GM19395 (cell line): ENCODE data around the gene SPATA46.
"Not testable (repeated sequence)": the region's sequence is repeated elsewhere in the genome, so short reads cannot be mapped to it uniquely, and the experiment has no call there.

ENCODE experiments used
- ATAC-seq: cut with Tn5 transposase; IDR thresholded peaks from one replicate; pipeline ENCODE4 v1.9.1; 2021; ENCODE audit warnings: mild to moderate bottlenecking, moderate library complexity; ENCODE audit not compliant: unreplicated experiment

The SPATA46 gene, protein sequence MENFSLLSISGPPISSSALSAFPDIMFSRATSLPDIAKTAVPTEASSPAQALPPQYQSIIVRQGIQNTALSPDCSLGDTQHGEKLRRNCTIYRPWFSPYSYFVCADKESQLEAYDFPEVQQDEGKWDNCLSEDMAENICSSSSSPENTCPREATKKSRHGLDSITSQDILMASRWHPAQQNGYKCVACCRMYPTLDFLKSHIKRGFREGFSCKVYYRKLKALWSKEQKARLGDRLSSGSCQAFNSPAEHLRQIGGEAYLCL

DNA sequence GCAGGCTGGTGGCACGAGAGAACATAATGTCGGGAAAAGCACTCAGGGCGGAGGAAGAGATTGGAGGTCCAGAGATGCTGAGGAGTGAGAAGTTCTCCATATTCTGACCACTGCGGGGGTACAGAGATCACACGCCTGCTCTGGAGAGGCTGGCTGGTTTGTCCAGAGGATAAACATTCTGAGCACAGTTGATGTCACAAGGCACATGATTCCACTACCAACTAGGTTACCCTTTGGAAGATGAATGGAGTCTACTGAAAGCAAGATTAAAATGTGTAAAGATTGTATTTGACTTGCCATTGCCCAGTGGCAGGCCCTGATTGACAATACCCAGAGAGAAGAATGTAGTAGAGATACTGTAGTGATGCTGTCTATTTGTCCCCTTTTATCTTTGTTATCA, at the start of gene SPATA46:
TSS of gene SPATA46 (minus strand) at position 164 of the 400 bp plus-strand sequence. CDS start at position 100, 64 bp downstream.
- ATAC-seq, result no peak

DNA sequence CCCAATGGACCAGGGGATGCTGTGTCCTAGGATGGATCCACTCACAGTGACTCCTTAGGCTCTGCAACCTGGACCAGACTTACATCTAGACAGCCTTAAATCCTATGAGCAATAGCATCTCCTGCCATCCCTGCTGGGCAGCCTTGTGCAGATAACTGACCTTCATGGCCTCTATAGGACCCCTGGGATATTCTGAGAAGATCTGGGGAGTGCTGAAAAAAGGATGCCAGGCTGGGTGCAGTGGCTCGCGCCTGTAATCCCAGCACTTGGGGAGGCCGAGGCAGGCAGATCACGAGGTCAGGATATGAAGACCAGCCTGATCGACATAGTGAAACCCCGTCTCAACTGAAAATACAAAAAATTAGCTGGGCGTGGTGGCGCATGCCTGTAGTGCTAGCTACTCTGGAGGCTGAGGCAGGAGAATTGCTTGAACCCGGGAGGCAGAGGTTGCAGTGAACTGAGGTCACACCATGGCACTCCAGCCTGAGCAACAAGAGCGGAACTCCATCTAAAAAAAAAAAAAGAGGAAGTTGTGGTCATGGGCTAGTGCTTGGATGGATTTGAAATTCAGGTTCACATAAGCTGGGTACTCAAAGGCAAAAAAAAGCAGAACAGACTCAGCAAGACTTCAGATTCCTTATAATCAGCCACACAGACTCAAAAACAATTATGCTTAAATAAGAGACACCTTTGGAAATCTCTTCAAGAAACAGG, 46.2 kb upstream of the SPATA46 start:
- no peak for ATAC-seq

DNA sequence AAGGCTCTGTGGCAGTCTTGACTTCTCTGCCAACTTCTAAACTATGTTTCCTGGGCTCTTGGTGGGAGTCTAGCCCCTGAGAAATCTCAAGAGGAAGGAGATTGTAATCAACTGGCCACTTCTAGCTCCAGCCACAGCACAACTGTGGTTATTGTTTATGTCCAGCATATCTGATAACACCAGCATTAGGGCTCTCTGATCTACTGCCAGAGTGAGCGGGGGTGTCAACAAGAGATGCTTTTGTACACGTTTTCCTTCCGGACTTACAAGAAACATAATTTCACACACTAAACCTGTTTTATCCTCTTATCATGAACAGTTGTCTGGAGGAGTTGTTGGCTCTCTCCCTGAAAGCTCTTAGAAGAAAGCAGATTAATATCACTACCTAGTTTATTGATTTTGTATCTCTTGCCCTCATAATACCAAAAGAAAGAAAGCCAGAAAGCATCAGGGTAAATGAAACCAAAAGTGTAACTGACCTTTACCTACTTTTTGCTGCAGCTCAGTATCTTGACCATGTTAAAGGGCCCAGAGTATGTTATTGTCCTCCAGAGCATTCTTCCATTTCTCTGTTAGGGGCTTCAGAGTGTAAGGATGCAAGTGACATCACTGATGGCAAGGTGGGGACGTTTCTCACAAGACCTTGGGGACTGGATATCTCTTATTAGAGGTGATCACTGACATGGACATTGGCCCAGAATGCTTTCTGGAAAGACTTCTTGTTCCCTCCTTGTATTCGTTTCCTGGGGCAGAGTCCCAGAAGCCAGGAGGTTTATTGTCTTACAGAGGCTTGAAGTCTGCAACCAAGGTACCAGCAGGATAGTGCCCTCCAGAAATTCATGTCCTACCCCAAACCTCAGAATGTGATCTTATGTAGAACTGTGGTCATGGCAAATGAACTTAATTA, 44.9 kb upstream of the SPATA46 start:
- no peak for ATAC-seq

DNA sequence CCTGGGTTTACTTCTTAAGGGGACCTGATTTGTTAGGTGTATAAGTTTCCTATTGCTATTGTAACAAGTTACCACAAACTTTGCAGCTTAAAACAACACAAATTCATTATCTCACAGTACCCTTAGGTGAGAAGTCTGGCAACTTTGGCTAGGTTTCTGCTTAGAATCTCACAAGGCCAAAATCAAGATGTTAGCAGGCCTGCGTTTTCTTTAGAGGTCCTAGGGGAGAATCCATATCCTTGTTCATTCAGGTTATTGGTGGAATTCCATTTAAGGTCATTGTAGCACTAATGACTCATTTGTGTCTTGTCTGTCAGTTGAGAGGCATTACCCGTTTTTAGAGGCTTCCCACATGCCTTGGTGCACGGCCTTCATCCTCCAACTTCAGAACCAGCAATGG, 43.5 kb upstream of the SPATA46 start:
- no peak for ATAC-seq

DNA sequence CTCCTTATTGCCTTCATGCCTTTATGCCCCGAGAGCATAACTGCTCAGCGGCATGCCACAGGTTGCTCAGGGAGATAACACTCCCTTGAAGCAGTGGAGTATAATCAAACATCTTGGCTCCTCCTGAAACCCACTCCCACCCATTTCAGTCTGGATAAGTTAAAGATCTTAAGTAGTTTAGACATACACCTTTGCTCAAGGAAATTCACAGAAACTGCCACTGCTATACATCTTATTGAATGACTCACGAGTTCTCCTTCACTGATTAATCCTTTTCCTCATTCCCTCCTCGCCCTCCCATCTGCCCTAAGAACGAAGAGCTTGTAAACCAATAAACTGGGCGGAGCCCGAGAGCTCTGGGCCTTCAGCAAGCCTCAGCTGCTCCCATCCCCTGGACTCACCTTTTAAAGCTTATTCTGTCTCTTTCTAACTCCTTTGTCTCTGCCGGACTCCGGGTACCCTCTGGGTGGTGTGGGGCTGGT, 42.8 kb upstream of the SPATA46 start:
- not testable (repeated sequence) for ATAC-seq

DNA sequence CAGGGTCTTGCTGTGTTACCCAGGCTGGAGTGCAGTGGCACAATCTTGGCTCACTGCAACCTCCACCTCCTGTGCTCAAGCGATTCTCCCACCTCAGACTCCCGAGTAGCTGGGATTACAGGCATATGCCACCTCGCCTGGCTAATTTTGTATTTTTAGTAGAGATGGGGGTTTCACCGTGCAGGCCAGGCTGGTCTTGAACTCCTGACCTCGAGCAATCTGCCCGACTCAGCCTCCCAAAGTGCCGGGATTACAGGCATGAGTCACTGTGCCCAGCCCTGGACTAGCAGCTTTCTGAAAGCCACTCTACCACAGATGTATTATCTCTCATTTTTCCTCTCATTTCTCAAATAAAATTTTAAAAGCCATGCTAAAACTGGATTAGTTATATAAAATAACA, 41.9 kb upstream of the SPATA46 start:
- ATAC-seq, result not testable (repeated sequence)

DNA sequence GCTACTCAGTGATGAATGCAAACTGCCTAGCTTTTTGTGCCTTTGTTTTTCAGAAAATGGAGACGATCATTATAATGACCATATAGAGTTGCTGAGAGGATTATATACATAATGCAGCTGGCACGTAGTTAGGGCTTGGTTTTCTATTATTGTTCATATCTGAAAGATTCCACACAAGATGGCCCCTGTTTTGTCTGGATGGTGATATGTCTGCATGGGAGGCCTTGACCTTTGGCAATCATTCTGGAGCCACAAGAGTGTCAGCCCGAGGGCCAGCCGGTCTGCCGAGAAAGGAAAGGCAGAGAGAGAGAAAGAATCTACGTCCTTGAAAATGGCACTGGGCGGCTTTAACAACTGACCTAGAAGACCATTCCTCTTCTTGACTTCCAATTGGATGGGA, 41.0 kb upstream of the SPATA46 start:
- no peak for ATAC-seq

DNA sequence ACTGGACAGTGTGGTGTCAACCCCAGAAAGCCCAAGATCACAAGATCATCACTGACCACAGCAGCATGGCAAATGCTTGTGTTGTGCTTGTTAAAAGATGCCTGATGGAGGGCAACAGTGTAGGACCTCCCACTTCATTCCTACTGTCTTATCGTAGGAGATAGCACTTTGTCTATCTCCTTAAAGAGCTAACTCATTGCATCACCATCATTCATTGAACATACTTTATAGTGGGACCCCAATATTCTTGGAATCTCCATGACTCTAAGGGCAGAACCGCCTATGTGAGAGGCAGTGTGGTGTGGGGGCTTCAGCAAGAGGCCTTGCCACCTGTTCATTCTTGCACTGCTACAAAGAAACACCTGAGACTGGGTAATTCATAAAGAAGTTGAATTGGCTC, 40.3 kb upstream of the SPATA46 start:
- ATAC-seq, result no peak

DNA sequence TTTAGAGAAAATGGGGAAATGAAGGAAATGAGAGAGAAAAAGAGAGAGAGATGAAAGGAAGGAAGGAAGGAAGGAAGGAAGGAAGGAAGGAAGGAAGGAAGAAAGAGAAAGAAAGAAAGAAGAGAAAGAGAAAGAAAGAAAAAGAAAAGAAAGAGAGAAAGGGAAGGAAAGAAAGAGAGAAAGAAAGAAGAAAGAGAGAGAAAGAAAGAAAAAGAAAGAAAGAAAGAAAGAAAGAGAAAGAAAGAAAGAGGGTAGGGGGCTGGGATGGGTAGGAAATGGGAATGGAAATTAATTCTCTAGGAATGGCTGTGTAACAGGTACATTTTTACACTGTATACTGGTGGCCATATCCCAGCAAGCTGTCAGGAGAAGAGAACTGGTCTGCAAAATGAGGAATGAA, 39.6 kb upstream of the SPATA46 start:
- ATAC-seq, result no peak

DNA sequence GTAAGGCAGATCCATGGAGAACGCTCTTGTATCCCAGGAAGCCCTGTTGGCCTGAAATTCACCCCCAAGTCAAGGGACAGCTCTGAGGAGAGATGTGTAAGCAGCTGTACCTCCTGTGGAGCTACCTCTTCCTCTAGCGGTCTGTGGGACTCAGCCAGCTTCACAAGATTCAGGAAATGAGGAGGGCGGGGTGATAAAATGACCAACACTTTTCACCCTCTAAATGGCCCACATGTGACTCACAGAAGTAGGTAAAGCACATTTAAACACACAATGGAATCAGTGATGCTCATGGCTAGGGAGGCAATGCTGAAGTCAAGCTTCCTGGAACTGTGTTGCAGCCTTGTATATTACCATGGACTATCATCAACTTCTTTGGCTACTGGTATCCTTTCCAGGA, 35.3 kb upstream of the SPATA46 start, which contains the start of gene SH2D1B:
TSS of gene SH2D1B (minus strand) at position 135 of the 400 bp plus-strand sequence. CDS start at position 15, 120 bp downstream.
- ATAC-seq, result no peak

DNA sequence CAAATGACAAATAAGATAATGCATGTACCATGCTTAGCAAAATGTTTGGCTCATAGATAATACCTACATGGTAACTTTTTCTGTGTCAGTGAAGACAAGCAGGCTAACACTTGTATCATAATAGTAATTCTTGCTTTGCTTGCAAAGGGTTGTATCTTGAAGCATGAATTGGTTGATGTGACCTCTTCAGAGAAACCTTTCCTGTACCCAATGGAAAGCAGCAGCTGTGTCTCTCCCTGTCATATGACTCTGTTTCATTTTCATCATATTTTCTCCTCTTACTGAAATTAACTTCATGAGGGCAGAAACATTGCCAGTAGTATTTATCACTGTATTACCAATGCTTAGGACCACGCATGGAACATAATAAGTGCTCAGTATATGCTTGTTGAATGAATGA, 30.9 kb upstream of the SPATA46 start:
- ATAC-seq, result no peak

DNA sequence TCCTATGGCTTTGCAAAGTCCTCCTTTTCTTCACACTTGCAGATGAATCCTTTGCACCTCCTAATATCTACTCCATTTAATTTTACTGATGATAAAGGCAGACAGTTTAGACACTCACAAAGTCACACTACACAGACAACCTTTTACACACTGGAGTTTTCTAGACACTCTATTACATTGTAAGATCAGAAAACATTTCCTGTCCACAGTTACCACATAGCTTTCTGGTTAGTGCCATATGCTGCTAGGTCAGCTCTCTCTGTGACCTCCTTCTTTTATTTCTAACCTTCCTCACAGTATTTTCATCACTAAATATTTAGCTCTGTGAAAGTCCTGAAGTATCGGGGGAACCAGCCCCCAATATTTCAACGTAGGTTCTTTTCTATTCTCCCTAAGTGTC, 30.2 kb upstream of the SPATA46 start:
- ATAC-seq, result no peak

DNA sequence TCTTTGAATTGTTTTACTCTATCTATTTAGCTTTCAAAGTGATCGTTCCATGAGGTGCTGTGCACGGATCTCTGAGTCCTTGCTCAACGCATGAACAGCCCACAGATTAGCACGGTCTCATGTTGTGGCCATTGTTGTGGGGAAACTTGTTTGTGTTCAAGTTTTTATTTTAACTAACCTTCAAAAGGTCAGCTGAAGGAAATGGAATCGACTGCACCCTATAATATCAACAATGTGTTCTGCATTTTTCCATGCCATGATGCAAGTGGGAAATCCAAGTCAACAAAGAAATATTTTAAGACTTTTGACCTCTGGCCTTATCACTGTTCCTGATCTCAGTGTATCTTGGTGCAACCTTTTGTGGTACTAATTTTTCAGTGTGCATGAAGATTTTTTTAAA, 29.1 kb upstream of the SPATA46 start:
- ATAC-seq, result no peak

DNA sequence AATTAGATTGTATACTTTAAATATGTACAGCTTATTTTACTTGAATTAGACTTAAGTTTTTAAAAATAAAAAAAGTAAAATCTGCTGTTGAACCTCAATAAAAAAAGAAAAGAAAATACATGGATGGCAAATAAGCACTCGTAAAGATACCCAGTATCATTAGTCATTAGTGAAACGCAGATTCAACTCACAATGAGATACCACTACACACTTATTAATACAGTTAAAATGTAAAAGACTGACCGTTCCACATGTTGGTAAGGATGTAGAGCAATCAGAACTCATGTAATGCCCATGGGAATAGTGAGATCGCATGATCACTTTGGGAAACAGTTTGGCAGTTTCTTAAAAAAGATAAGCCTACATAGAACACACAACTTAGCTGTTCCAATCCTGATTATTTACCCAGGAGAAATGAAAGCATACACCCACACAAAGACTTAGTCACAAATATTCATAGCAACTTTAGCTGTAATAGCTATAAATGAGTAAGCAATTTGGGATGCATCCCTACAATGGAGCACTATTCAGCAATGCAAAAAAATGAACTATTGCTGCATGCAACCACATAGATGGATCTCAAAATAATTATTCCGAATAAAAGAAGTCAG, 28.0 kb upstream of the SPATA46 start:
- ATAC-seq, result no peak

DNA sequence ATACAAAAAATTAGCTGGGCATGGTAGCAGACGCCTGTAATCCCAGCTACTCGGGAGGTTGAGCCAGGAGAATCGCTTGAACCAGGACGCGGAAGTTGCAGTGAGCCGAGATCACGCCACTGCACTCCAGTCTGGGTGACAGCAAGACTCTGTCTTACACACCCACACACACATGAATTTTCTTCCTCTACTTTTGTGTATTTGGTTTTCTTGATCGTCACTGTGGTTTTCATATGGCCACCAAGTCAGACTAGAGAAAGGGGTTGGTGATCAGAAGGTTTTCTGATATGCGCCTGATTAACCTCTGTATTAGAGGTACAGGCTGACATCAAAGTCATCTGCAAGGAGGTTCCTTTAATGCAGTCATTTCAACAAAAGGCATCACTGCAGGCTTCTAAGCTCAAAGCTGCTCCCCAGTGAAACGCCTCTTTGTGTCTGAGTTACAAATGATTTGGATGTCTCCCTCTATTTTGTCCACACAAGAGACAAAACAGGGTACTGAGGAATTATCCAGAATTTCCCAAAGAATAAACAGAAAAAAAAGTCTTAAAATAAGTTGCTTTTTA, 24.2 kb upstream of the SPATA46 start:
- ATAC-seq, result no peak

DNA sequence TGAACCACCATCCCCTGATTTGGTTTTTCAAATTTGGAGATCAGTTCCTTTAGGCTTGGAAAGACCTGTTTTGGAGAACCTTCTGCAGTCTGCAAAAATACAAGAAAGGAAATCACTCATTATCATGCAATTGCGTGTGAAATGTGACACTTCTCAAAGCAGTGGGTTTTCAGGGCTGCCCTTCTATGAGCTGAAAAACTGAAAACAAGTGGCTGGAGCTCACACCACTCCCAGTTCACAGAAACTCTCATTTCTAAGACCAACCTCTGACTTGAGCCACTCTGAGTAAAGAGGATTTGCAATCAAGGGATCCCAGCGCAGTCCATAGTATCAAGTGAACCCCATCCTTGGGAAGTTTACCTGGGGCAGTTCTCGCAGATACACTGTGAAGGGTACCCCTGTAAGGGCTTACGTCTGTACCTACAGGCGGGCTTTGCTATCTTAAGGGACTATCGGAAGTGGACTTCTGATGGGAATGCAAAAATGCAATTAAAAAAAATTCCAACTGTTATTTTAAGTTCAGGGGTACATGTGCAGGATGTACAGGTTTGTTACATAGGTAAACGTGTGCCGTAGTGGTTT, 22.4 kb upstream of the SPATA46 start:
- no peak for ATAC-seq

DNA sequence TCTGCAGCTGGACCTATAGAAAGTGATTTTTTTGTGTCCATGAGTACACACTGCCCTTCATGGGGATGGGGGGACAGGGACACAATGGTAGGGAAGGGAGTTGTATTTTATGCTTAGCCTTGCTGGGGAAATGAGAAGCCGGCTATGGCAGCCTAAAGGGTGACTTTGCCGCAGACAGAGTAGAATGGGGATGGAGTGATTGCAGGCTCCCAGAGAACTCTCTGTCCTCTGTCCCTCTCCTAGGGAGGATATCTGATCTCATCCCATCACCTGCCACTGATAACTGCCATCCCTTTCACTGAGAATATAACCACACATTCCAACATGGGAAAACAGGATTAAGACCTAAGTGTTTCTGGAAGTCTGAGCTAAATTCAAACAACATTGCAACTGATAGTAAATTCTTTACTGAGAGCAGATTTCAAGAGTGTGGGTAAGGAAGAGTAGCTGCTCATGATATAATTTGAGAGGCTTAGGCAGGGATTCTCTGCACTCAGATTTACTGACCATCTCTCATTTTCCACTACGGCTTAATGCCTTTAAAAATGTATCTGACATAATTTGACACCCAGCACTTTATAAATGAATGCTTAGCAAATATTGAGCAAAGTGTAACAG, 21.4 kb upstream of the SPATA46 start:
- no peak for ATAC-seq

DNA sequence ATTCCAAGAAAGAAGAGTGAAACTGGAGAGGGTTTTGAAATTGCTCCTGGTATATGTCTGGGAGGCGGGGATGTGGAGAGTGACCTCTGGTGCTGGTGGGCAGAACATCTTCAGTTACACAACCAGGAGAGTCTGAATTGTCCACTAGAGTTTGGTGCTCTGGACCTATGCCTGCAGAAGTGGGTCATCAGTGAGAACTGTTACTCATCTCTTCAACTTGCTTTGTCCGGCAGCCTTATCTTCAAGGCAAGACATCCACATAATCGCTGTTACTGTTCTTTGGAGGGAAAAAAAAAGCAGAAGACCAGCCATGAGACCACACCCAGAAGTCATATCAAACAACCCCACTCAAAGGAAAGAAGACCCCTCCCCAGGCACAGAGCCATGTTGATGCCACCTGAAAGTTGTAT, 20.4 kb upstream of the SPATA46 start:
- ATAC-seq, result no peak

DNA sequence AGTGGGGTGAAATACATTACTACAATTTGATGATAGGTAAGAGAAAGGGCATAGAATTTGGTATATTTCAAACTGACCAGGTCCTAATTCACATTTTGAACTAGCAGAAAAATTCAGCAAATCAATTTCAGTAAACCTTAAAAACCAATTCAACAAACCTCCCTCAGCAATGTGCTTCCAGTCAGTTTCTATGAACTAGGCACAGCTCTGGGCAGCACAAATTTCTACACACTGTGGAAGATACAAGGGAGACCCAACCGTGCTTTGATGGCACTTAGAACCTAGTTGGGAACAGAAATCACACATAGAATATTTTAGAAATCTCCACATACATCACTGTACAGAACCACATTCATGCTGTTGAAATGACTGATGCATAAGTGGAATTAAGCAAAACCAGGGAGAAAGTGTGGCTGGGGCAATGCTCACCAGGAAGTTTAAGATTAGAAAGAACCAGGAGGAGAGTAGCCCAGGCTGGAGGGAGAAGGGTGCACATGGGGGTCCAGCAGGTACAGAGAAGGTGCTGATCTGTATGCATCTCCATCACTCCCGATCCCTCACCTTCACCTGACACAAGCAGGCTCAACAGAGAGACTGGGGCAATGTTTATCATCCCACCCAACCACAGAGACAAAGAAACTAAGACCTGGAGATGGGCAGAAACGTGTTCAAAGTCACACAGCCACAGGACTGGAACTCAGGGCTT, 19.7 kb upstream of the SPATA46 start:
- no peak for ATAC-seq
